ENCODE data around the gene PRSS37. TPM values are rescaled to one million over a fixed set of nuclear protein-coding genes. Genes with fewer than 3 reads are reported as not detected.

PRSS37 gene
- total and polyA plus RNA-seq, 2 of the 13 experiments (the other 11 are each of a cell fraction or from before 2014, with no cell fraction given), result not detected

DNA sequence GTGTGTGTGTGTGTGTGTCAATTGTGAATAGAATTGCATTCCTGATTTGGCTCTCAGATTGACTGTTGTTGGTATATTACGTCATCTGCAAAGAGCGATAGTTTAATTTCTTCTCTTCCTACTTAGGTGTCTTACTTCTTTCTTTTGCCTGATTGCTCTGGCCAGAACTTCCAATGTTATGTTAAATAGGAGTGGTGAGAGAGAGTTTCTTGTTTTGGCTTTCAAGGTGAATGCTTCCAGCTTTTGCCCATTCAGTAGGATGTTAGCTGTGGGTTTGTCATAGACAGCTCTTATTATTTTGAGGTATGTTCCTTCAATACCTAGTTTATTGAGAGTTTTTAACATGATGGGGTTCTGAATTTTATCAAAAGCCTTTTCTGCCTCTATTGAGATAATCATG is 34.2 kb upstream of the PRSS37 start:
- H3K36me3 ChIP-seq (replicated peaks in 1 of 2; ENCODE audit: control insufficient read depth in 1 of 2, insufficient read depth in 2 of 2, low read length in 2 of 2), result no peaks in the 10 kb centered on the region
- FAIRE-seq, result no peak
- intact Hi-C loops (cut with micrococcal nuclease; ENCODE audit: unreplicated experiment) (no loop called here), in situ Hi-C loops (cut with HindIII; ENCODE audit: extremely low pct_ligation_motif_present, low pct_unique_long_range_greater_than_20kb) (no loop called here)
- no peak overlapping the region for H3K4me3 ChIP-seq (replicated peaks in 1 of 3; ENCODE audit: insufficient read depth in 1 of 3, low read depth in 2 of 3, low read length in 3 of 3)
- WGBS (ENCODE audit: low lambda C conversion rate), result 98% methylated on average over 2 of the region's 2 CpGs
- no peaks in the 10 kb centered on the region for H3K27me3 ChIP-seq (ENCODE audit: control insufficient read depth in 1 of 2, insufficient read depth in 2 of 2, low read length in 2 of 2)
- H3K9me3 ChIP-seq (ENCODE audit: low read length), result no peaks in the 10 kb centered on the region
- H3K27ac ChIP-seq (ENCODE audit: extremely low read length, insufficient read depth, low read length), result no peak overlapping the region
- TF ChIP-seq SUZ12 (IDR thresholded peaks at IDR 0.05; ENCODE audit: low read depth, low read length) (no peak), ZNF614 (CRISPR knock-in tag; IDR thresholded peaks at IDR 0.05; ENCODE audit: borderline replicate concordance) (no peak), ATF7 (IDR thresholded peaks at IDR 0.05) (0 out of 2 replicates have a peak, but pooled peaks have one; percentile 28), ATF7 (CRISPR knock-in tag; IDR thresholded peaks at IDR 0.05) (no peak), CREM (IDR thresholded peaks at IDR 0.05) (no peak), CREM (CRISPR knock-in tag; IDR thresholded peaks at IDR 0.05) (no peak), HDAC1 (CRISPR knock-in tag; IDR thresholded peaks at IDR 0.05) (no peak), ZNF781 (CRISPR knock-in tag; IDR thresholded peaks at IDR 0.05; ENCODE audit: borderline replicate concordance, not compliant biosample characterization) (no peak), ZMYM3 (CRISPR knock-in tag; IDR thresholded peaks at IDR 0.05) (no peak), SMAD3 (CRISPR knock-in tag; IDR thresholded peaks at IDR 0.05) (no peak)
- no peak overlapping the region for H2AFZ ChIP-seq (ENCODE audit: low read length)
- ChIA-PET CTCF (ENCODE audit: low intra/inter-chr PET ratio, low total read pairs) (no interaction called here), POLR2A (no interaction called here)
- no TSS peak for BruUV-seq (replicated peaks)
- no peaks in the 10 kb centered on the region for H4K20me1 ChIP-seq (ENCODE audit: insufficient read depth, low read length)
- no peaks in the 10 kb centered on the region for H3K79me2 ChIP-seq (ENCODE audit: insufficient read depth, low read length)
- ATAC-seq, result no peak
- no peak overlapping the region for H3K9ac ChIP-seq (ENCODE audit: insufficient read depth, low read depth, low read length)
- H3K4me2 ChIP-seq (ENCODE audit: low read depth, low read length), result no peak overlapping the region
- DNase-seq (ENCODE audit: low spot score), result no peak
- H3K4me1 ChIP-seq (ENCODE audit: insufficient read depth, low read length), result no peaks in the 10 kb centered on the region

DNA sequence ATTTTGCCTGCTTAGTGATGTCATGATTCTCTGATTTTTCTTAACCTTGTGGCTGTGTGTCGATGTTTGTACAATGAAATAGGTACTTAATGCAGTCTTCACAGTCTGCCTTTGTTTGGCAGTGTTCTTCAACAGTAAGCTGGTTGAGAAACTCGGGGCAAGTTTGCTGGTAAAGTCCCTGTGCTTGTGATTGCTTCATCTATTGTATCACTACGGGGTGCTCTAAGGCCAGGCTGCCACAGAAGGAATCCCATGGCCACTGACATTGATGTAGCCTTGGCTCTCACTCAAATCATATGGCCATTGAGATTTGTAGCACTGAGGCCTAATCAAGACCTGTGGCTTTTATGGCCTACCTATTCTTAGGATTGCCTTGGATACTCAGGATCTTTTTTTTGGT is 33.5 kb upstream of the PRSS37 start:
- CTCF ChIA-PET (ENCODE audit: low intra/inter-chr PET ratio, low total read pairs), result no interaction called here
- Histone ChIP-seq H3K9me3 (ENCODE audit: low read length) (no peaks in the 10 kb centered on the region), H3K9ac (ENCODE audit: insufficient read depth, low read depth, low read length) (no peak overlapping the region), H4K20me1 (ENCODE audit: insufficient read depth, low read length) (no peaks in the 10 kb centered on the region), H2AFZ (ENCODE audit: low read length) (no peak overlapping the region), H3K4me1 (ENCODE audit: insufficient read depth, low read length) (no peaks in the 10 kb centered on the region), H3K27ac (ENCODE audit: extremely low read length, insufficient read depth, low read length) (no peak overlapping the region), H3K79me2 (ENCODE audit: insufficient read depth, low read length) (no peaks in the 10 kb centered on the region), H3K4me3 (replicated peaks in 1 of 3; ENCODE audit: insufficient read depth in 1 of 3, low read depth in 2 of 3, low read length in 3 of 3) (no peak overlapping the region), H3K27me3 (ENCODE audit: control insufficient read depth in 1 of 2, insufficient read depth in 2 of 2, low read length in 2 of 2) (no peaks in the 10 kb centered on the region), H3K4me2 (ENCODE audit: low read depth, low read length) (no peak overlapping the region), H3K36me3 (replicated peaks in 1 of 2; ENCODE audit: control insufficient read depth in 1 of 2, insufficient read depth in 2 of 2, low read length in 2 of 2) (no peaks in the 10 kb centered on the region)
- no peak; the same call in 2 of the 3 replicates for ATAC-seq
- peak; percentile 16; the same call in 1 of the 2 replicates for TF ChIP-seq ATF7 (IDR thresholded peaks at IDR 0.05)
- TF ChIP-seq ATF7 (CRISPR knock-in tag; IDR thresholded peaks at IDR 0.05), result no peak
- no peak for TF ChIP-seq ZNF644 (CRISPR knock-in tag; IDR thresholded peaks at IDR 0.05; ENCODE audit: low read depth)
- no peak for TF ChIP-seq ZNF567 (CRISPR knock-in tag; IDR thresholded peaks at IDR 0.05; ENCODE audit: borderline replicate concordance)
- no peak for TF ChIP-seq ZNF615 (CRISPR knock-in tag; IDR thresholded peaks at IDR 0.05; ENCODE audit: borderline replicate concordance)
- TF ChIP-seq, protein P1, sequence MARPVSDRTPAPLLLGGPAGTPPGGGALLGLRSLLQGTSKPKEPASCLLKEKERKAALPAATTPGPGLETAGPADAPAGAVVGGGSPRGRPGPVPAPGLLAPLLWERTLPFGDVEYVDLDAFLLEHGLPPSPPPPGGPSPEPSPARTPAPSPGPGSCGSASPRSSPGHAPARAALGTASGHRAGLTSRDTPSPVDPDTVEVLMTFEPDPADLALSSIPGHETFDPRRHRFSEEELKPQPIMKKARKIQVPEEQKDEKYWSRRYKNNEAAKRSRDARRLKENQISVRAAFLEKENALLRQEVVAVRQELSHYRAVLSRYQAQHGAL (CRISPR knock-in tag; IDR thresholded peaks at IDR 0.05; ENCODE audit: not compliant biosample characterization), result no peak
- peak; percentile 67; the same call in 1 of the 2 replicates for TF ChIP-seq CEBPB (IDR thresholded peaks at IDR 0.05; ENCODE audit: borderline replicate concordance, low read depth, low read length)
- in situ Hi-C loops (cut with HindIII; ENCODE audit: extremely low pct_ligation_motif_present, low pct_unique_long_range_greater_than_20kb), result no loop called here
- FAIRE-seq, result no peak
- no TSS peak for BruUV-seq (replicated peaks)
- DNase-seq (ENCODE audit: low spot score), result no peak
- 0% methylated on average over 3 of the region's 3 CpGs for WGBS (ENCODE audit: low lambda C conversion rate)
- intact Hi-C loops (cut with micrococcal nuclease; ENCODE audit: unreplicated experiment), result no loop called here
- POLR2A ChIA-PET, result no interaction called here

Data from HepG2 (cell line).